HS-5 (cell line): ENCODE results near the gene ZBTB33.

Experiments
- DNase-seq: peaks from one replicate; pipeline ENCODE4 v3.0.0-alpha.2; 2012; ENCODE audit warnings: low read depth

Gene ZBTB33

DNA sequence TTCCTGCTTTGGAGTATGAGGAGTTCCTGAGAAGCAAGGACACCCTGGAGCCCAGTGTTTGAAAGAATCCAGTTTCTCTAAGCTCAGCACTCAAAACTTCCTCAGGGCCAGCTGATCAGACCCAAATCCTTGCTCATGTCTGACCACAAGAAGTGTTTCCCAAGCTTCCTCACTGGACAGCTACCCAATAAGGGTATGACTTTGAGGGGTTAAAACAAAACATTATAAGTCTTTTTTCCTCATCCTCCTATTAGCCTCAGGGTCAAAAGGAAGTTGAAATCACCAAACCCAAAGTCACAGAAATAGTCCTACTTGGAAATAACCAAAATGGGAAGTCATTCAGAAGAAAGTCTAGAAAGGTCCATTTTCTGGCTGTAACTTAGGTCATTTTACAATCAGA is 13.7 kb downstream of the ZBTB33 start:
- no peak for DNase-seq

DNA sequence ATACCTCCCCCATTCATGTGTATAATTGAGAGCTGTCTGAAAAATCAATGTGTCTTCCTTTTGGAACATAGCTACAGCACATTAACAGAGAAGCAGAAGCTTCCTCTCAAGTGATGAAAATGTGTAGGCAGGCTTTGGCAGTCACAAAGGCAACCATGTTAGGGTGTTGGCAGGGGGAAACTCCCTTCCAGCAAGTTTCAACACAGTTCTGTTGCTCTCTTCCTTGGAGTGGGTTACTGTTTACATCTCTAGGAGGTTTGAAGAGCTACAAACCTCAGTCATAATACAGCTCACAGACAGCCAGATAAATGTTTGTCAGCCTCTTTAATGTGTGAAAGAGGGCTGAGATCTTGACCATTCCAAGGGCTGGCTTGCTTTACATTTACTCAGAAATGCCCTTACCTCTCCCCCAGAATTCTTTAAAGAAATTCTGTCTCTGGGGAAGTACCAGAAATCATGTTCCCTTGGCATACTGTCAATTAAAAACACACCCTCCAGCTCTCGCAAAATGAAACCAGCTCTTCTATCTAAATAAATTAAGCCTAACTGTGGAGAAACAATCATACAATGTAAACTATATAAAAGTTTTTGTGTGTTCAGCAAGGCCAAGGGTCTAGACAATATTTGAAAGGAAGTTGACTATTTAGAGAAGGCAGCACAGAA is 18.9 kb downstream of the ZBTB33 start:
- no peak for DNase-seq

DNA sequence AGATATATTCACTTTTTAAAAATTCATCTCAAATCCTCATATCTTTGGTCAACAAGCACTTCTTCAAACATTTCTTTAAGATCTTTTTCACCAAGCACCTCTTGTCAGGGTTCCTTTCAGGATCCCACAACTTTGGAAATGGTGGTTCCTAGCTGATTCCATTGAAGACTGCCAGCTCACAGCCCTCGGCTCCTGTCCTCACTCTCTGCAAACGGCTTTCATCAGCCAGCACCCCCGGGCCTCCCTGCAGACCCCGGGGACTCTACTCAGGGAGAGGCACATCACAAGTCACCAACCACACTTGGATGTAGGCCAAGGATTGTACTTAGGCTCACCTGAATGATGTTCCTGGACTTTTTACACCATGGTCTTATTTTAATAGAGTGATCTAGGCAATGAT is 20.0 kb downstream of the ZBTB33 start:
- no peak for DNase-seq

DNA sequence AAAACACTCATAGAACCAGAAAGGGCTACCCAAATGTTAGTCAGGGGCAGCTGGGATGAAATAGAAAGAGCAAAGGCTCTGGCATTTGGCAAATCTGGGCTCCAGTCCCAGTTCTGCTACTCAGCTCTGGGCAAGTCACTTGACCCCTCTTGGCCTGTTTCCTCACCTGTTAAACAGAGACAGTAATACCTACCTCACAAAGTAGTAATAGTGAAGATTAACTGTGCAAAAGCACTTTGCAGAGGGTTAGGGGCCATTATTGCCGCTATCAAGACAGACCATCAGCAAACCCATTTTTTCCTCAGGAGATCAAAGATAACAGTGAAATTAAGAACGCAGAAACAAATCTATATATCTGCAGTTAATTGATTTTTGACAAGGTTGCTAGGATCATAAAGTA is 20.6 kb downstream of the ZBTB33 start:
- no peak for DNase-seq

DNA sequence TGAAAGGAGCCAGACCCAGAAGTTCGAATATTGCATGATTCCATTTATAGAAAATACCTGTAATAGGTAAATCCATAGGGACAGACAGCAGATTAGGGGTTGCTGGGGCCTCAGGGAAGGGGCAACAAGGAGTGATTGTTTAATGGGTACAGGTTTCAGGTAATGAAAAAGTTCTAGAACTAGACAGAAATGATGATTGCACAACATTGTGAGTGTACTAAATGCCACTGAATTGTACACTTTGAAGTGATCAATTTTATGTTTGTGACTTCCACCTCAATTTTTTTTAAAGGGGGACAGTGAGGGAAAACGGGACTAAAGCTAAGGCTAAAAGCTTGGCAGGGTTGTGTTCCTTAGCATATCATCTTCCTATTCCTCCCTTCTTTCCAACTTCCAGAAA is 23.5 kb downstream of the ZBTB33 start:
- DNase-seq: no peak

DNA sequence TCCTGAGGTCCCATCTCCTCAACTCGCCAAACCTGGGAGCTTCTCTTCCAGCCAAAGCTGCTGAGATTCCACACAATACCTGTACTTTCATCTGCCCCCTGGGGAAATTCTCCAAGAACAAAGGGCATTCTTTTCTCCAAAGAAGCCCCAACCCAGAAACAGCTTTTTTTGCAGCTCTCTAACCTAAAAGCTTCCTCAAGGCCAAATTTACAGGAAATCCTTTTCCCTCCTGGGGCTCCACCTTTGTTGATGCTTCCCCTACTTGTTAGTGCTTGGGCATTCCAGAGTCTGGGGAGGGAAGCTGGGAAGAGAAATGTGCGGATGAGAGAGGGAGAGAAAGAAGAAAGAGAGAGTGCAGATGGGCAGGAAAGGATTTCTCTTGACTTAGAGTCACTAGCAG is 24.3 kb downstream of the ZBTB33 start:
- DNase-seq: no peak

DNA sequence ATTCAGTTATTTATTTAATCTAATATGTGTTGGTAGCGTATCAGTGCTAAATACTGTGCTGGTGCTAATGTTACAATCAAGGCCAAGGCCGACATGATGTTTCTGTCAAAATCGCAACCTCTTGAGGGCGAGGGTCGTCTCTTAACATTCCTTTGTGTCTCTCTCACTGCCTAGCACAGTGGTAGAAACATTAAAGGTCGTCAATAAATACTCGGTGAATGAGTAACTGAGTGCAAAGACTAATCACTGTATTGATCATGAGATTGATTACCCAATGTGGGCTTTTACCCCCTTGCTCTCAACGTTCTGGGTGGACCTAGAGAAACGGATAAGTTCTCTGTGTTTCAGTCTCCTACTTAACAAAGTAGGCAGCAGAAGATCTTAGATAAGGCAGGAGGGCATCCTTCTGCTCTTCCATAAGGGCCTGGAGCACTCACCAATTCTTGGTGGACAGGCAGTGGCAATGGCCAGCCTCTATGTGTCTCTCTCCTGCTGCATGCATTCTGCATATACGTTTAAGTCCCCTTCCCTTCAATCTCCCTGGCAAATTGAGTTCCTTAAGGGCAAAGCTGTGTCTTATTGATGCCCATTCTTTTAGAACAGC is 30.5 kb downstream of the ZBTB33 start:
- no peak for DNase-seq

DNA sequence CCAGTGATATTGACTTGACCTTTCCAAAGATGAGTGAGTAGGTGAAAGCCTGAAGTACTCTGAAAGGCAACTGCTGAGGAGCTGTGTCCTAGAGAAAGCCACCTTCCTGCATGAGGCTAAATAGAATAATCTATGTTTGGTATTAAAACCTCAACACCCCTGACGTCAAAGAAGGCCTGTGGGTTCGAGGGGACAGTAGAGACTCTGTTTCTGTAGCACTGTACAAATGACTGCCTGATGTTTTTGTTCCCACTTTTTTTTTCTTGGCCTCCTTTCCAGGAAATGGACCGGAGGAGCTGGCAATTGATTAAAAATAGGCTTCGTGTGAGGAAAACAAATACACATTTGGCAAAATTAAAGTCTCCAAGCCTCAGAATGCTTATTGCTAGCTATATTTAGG is 31.1 kb downstream of the ZBTB33 start:
- no peak for DNase-seq

DNA sequence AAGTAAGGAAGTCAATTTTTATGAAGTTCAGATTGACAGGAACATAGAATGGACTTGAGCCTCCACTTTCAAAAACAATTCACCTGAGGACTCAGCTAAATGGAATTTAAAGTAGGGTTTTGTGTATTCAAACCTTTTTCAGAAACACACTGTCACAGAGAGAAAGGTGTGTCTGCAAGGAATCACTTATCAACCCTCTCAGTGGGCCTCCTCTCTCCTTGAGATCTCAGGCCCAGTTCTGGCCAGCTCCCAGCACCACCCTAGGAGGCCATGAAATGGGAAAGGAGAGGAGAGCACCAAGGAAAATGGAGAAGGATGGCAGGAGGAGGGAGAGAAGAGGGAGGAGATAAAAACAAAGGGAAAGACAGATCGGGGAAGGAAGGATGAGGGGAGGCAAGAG is 32.1 kb downstream of the ZBTB33 start:
- no peak for DNase-seq

DNA sequence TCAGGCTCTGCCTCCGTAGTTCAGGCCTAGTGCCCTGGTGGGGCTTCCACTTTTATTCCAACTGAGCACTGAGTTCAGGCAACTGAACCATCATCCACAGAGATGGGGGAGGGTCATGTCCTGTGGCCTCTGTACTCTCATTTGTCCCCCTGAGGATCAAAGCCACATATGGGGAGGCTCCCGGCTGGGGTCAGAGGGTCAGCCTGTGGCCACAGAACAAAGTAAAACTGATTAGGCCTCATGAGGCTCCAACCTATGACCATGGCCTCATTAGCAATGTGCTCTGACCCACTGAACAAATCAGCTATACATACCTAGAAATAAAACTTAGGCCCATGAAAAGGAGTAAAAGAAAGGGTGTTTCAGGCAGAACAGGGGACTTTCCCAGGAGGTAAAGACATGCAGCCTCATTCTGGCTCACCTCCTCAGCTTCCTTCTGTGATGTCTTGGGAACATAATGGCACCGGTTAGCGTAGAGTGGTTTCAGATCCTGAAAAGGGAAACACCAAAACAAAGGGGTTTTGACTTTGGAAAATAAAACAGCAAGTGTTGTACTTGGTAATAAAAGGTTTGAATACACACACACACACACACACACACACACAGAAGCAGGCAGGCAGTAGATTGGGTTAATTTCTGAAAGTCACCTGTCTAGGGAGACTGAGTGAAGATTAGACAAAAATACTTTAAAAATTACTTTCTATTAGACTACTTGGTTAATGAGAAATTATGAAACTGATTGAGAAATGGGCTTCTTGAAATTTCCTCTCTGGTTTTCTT is 36.3 kb downstream of the ZBTB33 start:
- DNase-seq: no peak

DNA sequence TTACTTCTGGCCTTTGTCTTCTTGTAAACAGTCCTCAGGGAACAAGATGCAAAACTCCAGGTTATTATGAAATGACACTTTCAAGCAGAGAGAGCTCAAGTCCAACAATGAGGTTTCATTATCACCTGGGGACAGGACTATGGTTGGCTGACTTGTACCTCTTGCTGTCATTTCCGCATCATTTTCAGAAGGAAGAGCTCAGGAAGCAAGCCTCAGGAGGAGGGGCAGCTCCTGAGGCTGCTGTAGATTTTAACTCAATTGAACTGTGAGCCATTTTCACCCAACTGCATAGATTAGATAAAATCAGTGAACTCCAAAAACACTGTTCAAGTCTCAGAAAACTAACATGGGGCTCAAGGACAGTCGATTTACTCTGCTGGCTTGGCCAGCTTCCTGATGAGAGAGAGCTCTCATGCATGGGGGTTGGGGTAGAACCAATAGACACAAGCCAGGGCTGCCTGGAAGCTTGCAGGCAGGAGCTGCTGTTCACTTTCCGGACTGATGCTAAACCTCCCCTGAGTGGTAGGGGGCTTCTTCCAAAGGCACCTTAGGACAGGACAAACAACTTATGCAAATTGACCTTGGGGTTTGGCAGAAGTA is 37.0 kb downstream of the ZBTB33 start:
- no peak for DNase-seq

DNA sequence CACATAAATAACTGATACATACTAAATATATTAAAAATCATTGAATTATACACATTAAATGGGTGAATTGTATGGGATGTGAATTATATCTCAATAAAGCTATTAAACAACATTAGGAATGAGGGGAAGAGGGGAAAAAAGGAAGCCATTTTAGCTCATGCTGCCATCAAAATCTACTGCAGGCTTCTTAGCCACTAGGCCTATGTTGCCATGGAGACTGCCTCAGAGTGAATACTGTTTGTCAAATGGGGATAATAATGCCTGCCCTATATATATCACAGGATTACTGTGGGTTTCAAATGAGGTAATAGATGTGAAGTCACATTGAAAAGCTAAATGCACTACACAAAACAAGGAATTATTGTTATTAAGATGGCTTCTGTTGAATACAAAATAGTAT is 39.5 kb downstream of the ZBTB33 start:
- no peak for DNase-seq

DNA sequence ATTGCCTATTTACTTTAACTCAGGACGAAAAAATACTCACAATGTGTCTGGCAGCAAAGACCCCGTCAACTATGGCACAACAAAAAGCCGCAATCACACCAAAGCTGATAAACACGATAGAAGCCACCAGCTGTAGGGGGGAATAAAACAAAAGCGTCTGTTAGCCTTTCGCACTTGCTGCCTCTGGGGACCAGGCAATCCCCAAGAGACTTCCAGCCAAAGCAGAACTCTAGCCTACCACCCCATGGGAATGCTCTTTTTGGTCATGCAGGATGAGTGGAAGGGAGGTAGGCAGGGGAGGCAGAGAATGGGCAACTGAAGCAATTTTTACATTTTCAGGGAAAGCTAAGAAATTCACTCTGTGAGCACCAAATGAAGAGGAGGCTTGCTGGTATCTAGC is 40.6 kb downstream of the ZBTB33 start:
- DNase-seq: no peak

DNA sequence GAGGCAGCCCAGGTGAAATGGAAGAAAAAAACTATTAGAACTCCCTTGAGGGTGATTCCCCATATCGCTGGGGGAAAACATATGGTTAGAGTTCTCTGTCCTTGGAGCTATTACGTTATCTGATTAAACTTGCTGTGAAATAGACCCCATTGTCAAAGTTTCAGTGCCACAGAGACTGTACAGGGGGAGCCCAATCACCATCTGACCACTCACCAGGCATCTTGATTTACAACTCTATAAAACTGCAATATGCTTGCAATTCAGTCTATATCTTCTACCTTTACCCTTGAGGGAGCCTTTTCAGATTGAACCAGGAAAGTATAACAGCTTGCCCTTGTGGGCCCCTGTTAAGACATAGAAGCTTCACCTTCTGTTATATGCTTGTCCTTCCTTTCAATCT is 42.4 kb downstream of the ZBTB33 start:
- no peak for DNase-seq

DNA sequence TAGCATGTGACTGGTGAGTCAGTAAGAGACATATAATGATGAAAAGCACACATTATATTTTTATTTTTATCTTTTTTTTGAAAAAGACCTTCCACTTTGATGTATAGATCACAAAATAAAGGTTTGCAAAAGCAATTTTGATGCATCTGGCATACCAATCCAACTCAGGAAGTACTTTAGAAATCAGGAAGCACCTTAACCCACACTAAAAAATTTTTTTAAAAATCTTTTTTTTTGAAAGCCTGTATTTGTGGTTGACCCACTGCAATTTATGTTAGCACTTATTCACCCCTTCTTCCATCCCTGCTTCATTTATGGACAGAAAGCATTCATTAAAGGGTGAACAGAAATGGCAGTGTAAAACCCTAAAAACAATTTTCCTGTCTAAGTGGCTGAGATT is 44.0 kb downstream of the ZBTB33 start:
- DNase-seq: no peak

DNA sequence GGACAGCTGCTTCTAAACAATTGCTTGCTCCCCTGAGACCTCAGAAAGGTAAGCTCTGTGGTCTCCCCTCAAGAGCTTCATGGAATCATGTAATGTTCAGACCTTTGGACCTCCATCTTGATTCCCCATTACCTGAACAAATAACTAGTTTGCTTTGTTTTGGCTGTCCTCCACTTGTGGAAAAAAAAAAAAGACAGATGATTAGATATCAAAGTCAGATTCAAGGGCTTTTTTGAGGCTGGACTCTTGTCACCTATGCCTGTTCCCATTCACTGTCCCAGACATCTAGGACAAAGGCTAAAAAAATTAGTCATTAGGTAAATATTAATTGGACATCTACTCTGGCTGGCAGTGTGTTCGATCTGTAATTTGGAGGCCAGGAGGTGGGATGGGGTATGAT is 47.3 kb downstream of the ZBTB33 start:
- DNase-seq: no peak

DNA sequence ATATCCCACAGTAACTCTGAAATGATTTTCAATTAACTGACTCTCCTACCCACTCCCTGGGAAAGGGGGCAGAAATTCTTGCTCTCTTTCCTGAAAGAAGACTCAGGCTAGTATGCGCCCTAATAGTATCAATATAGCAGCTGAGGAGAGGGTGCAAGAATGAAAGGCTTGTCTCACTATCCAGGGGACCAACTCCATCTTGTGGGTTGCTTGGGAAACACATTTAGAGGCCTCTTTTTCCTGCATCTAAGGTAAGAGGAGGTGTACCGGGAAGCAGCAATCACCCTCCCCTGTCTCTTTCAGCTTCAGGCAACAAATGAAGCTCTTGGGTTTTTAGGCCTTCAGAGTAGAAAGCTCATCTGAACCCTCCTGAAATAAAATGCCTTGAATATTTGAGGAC is 49.3 kb downstream of the ZBTB33 start:
- DNase-seq: no peak

DNA sequence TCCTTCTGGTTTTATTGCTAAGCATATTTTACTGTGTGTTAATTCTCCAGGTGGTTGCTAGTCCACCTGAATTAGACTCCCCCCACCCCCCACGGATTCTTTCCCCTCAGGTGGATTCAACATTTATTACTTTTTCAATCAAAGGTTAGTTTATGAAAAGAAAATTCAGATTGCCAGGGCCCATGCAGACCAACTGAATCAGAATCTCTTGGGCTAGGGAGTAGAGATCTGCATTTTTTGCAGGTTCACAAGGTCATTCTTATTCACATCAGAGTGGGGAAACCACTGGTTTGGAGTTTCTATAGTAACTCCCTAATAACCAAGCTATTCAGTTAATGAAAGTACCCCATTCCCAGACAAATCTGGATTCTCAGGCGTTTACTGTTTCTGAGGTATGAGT is 50.9 kb downstream of the ZBTB33 start:
- DNase-seq: no peak

DNA sequence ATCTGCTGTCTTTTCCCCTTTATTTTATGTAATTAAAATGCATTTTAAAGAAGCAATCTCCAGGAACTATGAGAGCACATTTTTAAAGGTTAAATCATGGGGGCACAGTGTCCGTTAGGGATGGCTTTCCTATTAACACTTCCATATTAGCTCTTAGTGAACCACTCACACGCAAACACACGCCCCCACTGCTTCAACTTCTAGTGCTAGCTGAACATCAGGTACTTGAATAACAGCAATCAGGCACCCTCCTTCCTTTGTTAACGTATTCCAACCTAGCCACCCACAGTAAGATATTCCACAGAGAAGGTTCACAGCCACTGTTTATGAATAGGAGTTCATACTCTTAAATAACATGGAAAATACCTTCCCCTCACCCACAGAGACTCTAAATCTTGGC is 51.3 kb downstream of the ZBTB33 start:
- DNase-seq: no peak

DNA sequence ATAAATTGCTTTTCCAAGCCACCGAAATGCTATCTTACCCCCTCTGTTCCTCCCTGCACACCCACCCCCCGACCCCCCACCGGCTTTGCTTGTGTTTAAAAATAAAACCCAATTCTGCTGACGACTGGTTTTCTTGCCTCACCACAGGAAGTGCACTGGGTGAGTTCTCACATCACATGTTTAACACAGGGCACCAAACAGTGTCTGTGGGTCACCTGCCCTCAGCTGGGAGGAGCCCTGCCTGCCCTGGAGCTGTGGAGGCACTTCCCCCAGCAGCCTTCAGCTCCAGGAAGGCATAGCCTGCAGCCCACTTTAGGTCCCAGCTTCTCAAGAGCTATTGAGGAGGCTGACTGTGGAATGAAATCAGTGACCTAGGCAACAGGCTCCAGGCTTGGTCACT is 51.8 kb downstream of the ZBTB33 start:
- DNase-seq: no peak

DNA sequence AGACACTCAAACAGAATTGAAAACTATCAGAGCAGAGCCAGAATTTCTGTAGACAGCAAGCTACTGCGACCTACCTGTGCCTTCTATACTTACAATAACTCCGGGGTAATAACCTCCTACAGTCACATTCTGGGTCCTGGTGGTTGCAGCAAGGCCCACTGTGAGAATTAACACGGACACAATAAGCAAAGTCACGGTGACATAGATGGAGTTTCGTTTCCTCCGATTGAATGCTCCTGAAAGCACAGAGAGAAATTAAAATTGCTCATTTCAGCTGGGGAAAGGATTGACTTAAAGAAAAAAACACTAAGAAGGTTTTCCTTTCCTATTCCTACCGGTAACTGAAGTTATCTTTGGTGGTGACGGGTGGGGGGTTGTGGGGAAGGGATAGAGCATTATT is 53.6 kb downstream of the ZBTB33 start:
- DNase-seq: no peak

DNA sequence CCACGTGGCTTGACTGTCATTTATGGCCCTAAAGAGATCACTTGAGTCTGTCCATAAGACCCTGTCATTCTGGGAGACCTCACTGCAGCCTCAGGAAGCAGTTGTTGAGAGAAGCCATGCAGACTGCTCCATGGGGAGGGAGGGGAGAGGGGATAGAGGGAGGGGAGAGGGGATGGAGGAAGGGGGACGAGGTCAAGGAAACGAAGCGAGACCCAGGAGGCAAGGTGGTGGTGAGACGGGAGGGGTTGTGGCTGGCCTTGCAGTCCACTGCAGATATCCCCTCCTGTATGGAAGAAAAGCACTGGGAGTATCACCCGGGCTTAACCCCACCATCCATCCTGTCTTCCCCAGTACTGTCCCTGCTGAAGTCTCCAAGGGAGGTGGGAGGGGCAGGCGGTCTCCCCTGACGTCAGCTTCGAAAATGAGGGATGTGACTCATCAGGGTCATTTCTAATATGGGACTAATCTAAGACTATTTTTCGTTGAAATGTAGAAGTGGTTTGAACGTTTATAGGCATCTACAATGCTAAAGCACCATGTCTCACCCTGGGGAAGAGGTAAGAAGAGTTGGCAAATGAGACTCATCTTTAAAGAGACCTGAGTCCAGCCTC is 55.0 kb downstream of the ZBTB33 start:
- no peak for DNase-seq

DNA sequence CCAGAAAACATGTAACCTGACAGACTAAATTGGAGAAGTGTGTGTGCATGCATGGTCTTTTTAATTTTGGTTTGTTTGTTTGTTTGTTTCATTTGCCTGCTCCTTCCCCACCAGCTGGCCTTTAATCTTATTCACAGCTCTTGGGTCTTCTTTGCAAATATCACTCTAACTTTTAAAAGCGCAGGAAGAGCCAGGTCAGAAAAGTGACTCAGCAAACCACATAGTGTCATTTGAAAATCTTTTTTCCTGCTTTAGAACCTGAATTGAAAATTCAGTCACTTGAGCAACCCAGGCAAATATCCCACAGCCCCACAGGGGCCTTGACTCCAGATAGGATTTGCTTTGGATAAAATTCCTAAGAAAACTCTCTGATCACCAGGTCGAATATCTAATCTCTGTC is 56.0 kb downstream of the ZBTB33 start:
- DNase-seq: no peak
